CD4-positive, alpha-beta T cell (primary cell): ENCODE results near the gene CEP112. TPM values are rescaled to one million over a fixed set of nuclear protein-coding genes. Genes with fewer than 3 reads are reported as not detected.

ENCODE experiments used
- ATAC-seq: fragments of 200-7000 bp; cut with Tn5 transposase; one replicate; pipeline ENCODE4 v1.10.0; 2022; ENCODE audit warnings: mild to moderate bottlenecking; ENCODE audit not compliant: poor library complexity
- CTCF ChIA-PET: fragments of 350-600 bp; sonication (Branson Sonifier 250); formaldehyde crosslinking; loops from one replicate; lab custom pipeline; 2021; ENCODE audit warnings: antibody characterized with exemption, inconsistent platforms; lab: Charles Lee
- POLR2A ChIA-PET: fragments of 350-600 bp; sonication (Branson Sonifier 250); formaldehyde crosslinking; loops from one replicate; lab custom pipeline; 2021; ENCODE audit warnings: antibody characterized with exemption, inconsistent platforms; lab: Charles Lee
- DNase-seq, 14 experiments: peaks; one replicate each; pipeline ENCODE4 v3.0.0-alpha.2; 2013 to 2020; ENCODE audit warnings: mixed read lengths in 2 of 14
- H3K27ac ChIP-seq, 2 donors: one replicate each; pipeline versions ENCODE4 v1.5.1 to v1.7.0; 2013; ENCODE audit warnings: low read length in 2 of 2, low read depth in 1 of 2, mild to moderate bottlenecking in 1 of 2
- H3K27me3 ChIP-seq, 2 experiments: 1 replicate in 1 of 2; 2 replicates in 1 of 2; pipeline versions ENCODE4 v1.6.1 to v1.7.0; 2013; ENCODE audit warnings: low read length in 2 of 2, control low read depth in 1 of 2, mild to moderate bottlenecking in 1 of 2, moderate library complexity in 1 of 2; ENCODE audit not compliant: insufficient read depth in 2 of 2, control insufficient read depth in 1 of 2
- H3K36me3 ChIP-seq: one replicate; pipeline ENCODE4 v1.6.1; 2013; ENCODE audit warnings: low read length, control low read depth; ENCODE audit not compliant: insufficient read depth
- H3K4me1 ChIP-seq: one replicate; pipeline ENCODE4 v1.6.1; 2013; ENCODE audit warnings: low read length, control low read depth; ENCODE audit not compliant: insufficient read depth
- H3K4me3 ChIP-seq: one replicate; pipeline ENCODE4 v1.5.1; 2013; ENCODE audit warnings: mild to moderate bottlenecking, low read length, moderate library complexity
- H3K9me3 ChIP-seq, 2 experiments: 1 replicate in 1 of 2; 2 replicates in 1 of 2; pipeline versions ENCODE4 v1.6.1 to v1.7.0; 2013; ENCODE audit warnings: low read length in 2 of 2, mild to moderate bottlenecking in 2 of 2, control low read depth in 1 of 2, moderate library complexity in 1 of 2; ENCODE audit not compliant: control insufficient read depth in 1 of 2, insufficient read depth in 1 of 2
- H3K27ac Mint-ChIP-seq: one replicate; pipeline ENCODE4 v1.8.0; 2020; ENCODE audit warnings: mixed read lengths
- H3K27me3 Mint-ChIP-seq: one replicate; pipeline ENCODE4 v1.8.0; 2021; ENCODE audit warnings: mixed read lengths
- H3K36me3 Mint-ChIP-seq: one replicate; pipeline ENCODE4 v1.8.0; 2021; ENCODE audit warnings: low read depth, mixed read lengths
- H3K4me1 Mint-ChIP-seq: one replicate; pipeline ENCODE4 v1.8.0; 2021; ENCODE audit warnings: low read depth, mixed read lengths
- H3K4me3 Mint-ChIP-seq: one replicate; pipeline ENCODE4 v1.8.0; 2020; ENCODE audit warnings: mild to moderate bottlenecking, mixed read lengths
- H3K9me3 Mint-ChIP-seq: one replicate; pipeline ENCODE4 v1.8.0; 2020; ENCODE audit warnings: mixed read lengths
- CTCF ChIP-seq: fragments of 200-600 bp; IDR thresholded peaks from one replicate; pipeline ENCODE4 v1.8.0; 2022; ENCODE audit warnings: antibody characterized with exemption, mild to moderate bottlenecking
- intact Hi-C, 2 experiments: fragments of 100-400 bp; cut with DNase I in 1 of 2; cut with micrococcal nuclease in 1 of 2; formaldehyde crosslinking; loops; one replicate each; pipeline versions ENCODE4 v1.15.1 to v1.9.0; 2023 to 2025; cut with DNase I, micrococcal nuclease
- total RNA-seq, 174 experiments: library from RNA in 2 of 174; stranded (reverse) in 2 of 174; gene quantifications; one replicate each; pipeline ENCODE4 v1.2.3 and lab custom pipeline; 2021 to 2026

Gene CEP112
- total RNA-seq, 2 experiments from 2014 or later: 1.6 to 2.2 TPM

DNA sequence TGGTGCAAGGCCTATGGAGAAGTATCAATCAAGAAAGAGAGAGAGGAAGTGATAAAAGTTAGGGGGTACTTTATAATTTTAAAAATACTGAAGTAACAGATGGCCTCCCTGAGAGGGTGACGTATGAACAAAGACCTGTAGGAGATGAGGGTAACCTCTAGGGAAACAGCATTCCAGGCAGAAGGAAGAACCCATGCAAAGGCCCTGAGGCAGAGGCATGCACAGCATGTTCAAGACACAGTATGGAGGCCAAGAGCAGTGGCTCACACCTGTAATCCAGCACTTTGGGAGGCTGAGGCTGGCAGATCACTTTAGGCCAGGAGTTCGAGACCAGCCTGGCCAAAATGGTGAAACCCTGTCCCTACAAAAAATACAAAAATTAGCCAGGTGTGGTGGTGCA is 437.9 kb downstream of the CEP112 start:
- no peak overlapping the region for H3K4me3 Mint-ChIP-seq
- H3K36me3 Mint-ChIP-seq: no peaks in the 10 kb centered on the region
- H3K9me3 ChIP-seq: no peaks in the 10 kb centered on the region
- ATAC-seq: no peak
- no peaks in the 10 kb centered on the region for H3K27me3 ChIP-seq
- TF ChIP-seq CTCF: no peak
- H3K27ac ChIP-seq: no peak overlapping the region
- no peaks in the 10 kb centered on the region for H3K9me3 Mint-ChIP-seq
- no peak overlapping the region for H3K27ac Mint-ChIP-seq
- POLR2A ChIA-PET: no interaction called here
- H3K36me3 ChIP-seq: no peaks in the 10 kb centered on the region
- no peaks in the 10 kb centered on the region for H3K27me3 Mint-ChIP-seq
- peaks cover 34% of the 10 kb centered on the region for H3K4me1 Mint-ChIP-seq
- CTCF ChIA-PET: no interaction called here
- DNase-seq: no peak
- intact Hi-C loops: loop anchor here in 1 of 2 experiments (10.0 kb wide), 1 partner anchor 199 kb away; no protein-coding TSS in a partner anchor
- no peak overlapping the region for H3K4me3 ChIP-seq
- peaks cover 9% of the 10 kb centered on the region for H3K4me1 ChIP-seq

- DNase-seq: no peak
- Mint-ChIP-seq H3K36me3 (no peaks in the 10 kb centered on the region), H3K27ac (no peak overlapping the region), H3K4me1 (peaks cover 34% of the 10 kb centered on the region), H3K4me3 (no peak overlapping the region), H3K27me3 (no peaks in the 10 kb centered on the region), H3K9me3 (no peaks in the 10 kb centered on the region)
- Histone ChIP-seq H3K4me3 (no peak overlapping the region), H3K27me3 (no peaks in the 10 kb centered on the region), H3K4me1 (peaks cover 9% of the 10 kb centered on the region), H3K27ac (no peak overlapping the region), H3K36me3 (no peaks in the 10 kb centered on the region), H3K9me3 (no peaks in the 10 kb centered on the region)
- ChIA-PET CTCF (no interaction called here), POLR2A (no interaction called here)
- TF ChIP-seq CTCF: no peak
- no peak for ATAC-seq
- intact Hi-C loops: loop anchor here in 1 of 2 experiments (10.0 kb wide), 1 partner anchor 199 kb away; no protein-coding TSS in a partner anchor
Observed at GRCh38 chr17:65753348-65753747, 438.6 kb downstream of the CEP112 start.

- no peak for ATAC-seq
- Histone ChIP-seq H3K36me3 (no peaks in the 10 kb centered on the region), H3K27ac (no peak overlapping the region), H3K4me3 (no peak overlapping the region), H3K9me3 (no peaks in the 10 kb centered on the region), H3K27me3 (no peaks in the 10 kb centered on the region), H3K4me1 (peaks cover 9% of the 10 kb centered on the region)
- CTCF ChIA-PET: no interaction called here
- Mint-ChIP-seq H3K9me3 (no peaks in the 10 kb centered on the region), H3K4me3 (no peak overlapping the region), H3K27ac (no peak overlapping the region), H3K4me1 (peaks cover 34% of the 10 kb centered on the region), H3K27me3 (no peaks in the 10 kb centered on the region), H3K36me3 (no peaks in the 10 kb centered on the region)
- no peak for TF ChIP-seq CTCF
- intact Hi-C loops: loop anchor here in 1 of 2 experiments (10.0 kb wide), 1 partner anchor 196 kb away; no protein-coding TSS in a partner anchor
- POLR2A ChIA-PET: interaction anchor here (0.9 to 1.8 kb wide), 3 partner anchors 10 to 23 kb away, joined by 3 to 10 read pairs (median 9); no protein-coding TSS in a partner anchor
- no peak for DNase-seq
Observed at GRCh38 chr17:65751263-65751662, 440.7 kb downstream of the CEP112 start.
